HepG2 (cell line): ENCODE measurements around the gene VSIR. TPM values are rescaled to one million over a fixed set of nuclear protein-coding genes. Genes with fewer than 3 reads are reported as not detected.

Experiments used
- ATAC-seq: fragments of 200-7000 bp; cut with Tn5 transposase; 3 replicates; pipeline ENCODE4 v1.9.1; 2020; ENCODE audit warnings: mild to moderate bottlenecking, moderate library complexity
- BruUV-seq: library from RNA; stranded (reverse); fragments of 400-500 nt; replicated peaks from 2 replicates; lab custom pipeline; 2021; lab: Mats Ljungman, UMichigan
- CTCF ChIA-PET: fragments of 300-600 bp; formaldehyde crosslinking; extraction: SDS; loops from one replicate; lab custom pipeline; 2021; ENCODE audit warnings: low total read pairs, inconsistent platforms, low intra/inter-chr PET ratio; lab: Yijun Ruan, JAX
- POLR2A ChIA-PET: fragments of 350-600 bp; sonication (Branson Sonifier 250); formaldehyde crosslinking; loops from one replicate; lab custom pipeline; 2020; ENCODE audit warnings: antibody characterized with exemption, inconsistent platforms; lab: Yijun Ruan, JAX
- DNase-seq: peaks from one replicate; pipeline ENCODE4 v3.0.0-alpha.2; 2015; ENCODE audit warnings: low spot score
- FAIRE-seq: peaks from 3 replicates; lab custom pipeline; 2011; peaks lifted over from hg19 to GRCh38; lab: Jason Lieb, UNC
- H2AFZ ChIP-seq: one replicate; pipeline ENCODE4 v1.6.1; 2011; ENCODE audit warnings: low read length, inconsistent platforms
- H3K27ac ChIP-seq: fragments of 300-600 bp; 3 replicates; pipeline ENCODE4 v1.8.0; 2011; ENCODE audit warnings: mixed run types, mild to moderate bottlenecking, mixed read lengths, low read length, inconsistent platforms; ENCODE audit not compliant: insufficient read depth; ENCODE audit errors: extremely low read length
- H3K27me3 ChIP-seq, 2 experiments: fragments of 200-600 bp in 1 of 2; 2 replicates in 1 of 2; 3 replicates in 1 of 2; pipeline versions ENCODE4 v1.6.0 to v1.8.0; 2011; ENCODE audit warnings: low read length in 2 of 2, mild to moderate bottlenecking in 2 of 2, moderate library complexity in 2 of 2, inconsistent platforms in 1 of 2; ENCODE audit not compliant: insufficient read depth in 2 of 2, control insufficient read depth in 1 of 2
- H3K36me3 ChIP-seq, 2 experiments: fragments of 200-600 bp in 1 of 2; replicated peaks in 1 of 2; 2 replicates in 1 of 2; 3 replicates in 1 of 2; pipeline versions ENCODE4 v1.5.1 to v1.8.0; 2011; ENCODE audit warnings: low read length in 2 of 2, inconsistent platforms in 1 of 2; ENCODE audit not compliant: insufficient read depth in 2 of 2, control insufficient read depth in 1 of 2
- H3K4me1 ChIP-seq: 2 replicates; pipeline ENCODE4 v1.5.1; 2012; ENCODE audit warnings: low read length, inconsistent platforms; ENCODE audit not compliant: insufficient read depth
- H3K4me2 ChIP-seq: 2 replicates; pipeline ENCODE4 v1.6.0; 2011; ENCODE audit warnings: low read depth, low read length, inconsistent platforms
- H3K4me3 ChIP-seq, 3 experiments: fragments of 200-600 bp in 1 of 3; sonication (generic), shearing (Covaris generic) in 1 of 3; replicated peaks in 1 of 3; 2 replicates each; pipeline ENCODE4 v1.5.1; 2011 to 2016; ENCODE audit warnings: low read length in 3 of 3, inconsistent platforms in 2 of 3, low read depth in 2 of 3, mild to moderate bottlenecking in 2 of 3, control low read depth in 1 of 3, mixed read lengths in 1 of 3; ENCODE audit not compliant: insufficient read depth in 1 of 3
- H3K79me2 ChIP-seq: one replicate; pipeline ENCODE4 v1.6.1; 2011; ENCODE audit warnings: low read length, inconsistent platforms; ENCODE audit not compliant: insufficient read depth
- H3K9ac ChIP-seq: 2 replicates; pipeline ENCODE4 v1.6.0; 2011; ENCODE audit warnings: mild to moderate bottlenecking, low read depth, low read length, inconsistent platforms; ENCODE audit not compliant: insufficient read depth
- H3K9me3 ChIP-seq: 2 replicates; pipeline ENCODE4 v1.5.1; 2012; ENCODE audit warnings: mild to moderate bottlenecking, low read length
- H4K20me1 ChIP-seq: 2 replicates; pipeline ENCODE4 v1.6.0; 2011; ENCODE audit warnings: inconsistent platforms, mild to moderate bottlenecking, low read length, moderate library complexity; ENCODE audit not compliant: insufficient read depth
- CREBL2 ChIP-seq: sonication (generic); formaldehyde crosslinking; IDR thresholded peaks from 2 replicates; pipeline ENCODE4 v1.8.1; 2023; ENCODE audit warnings: missing genetic modification reagents, mild to moderate bottlenecking, borderline replicate concordance
- RBM22 ChIP-seq: fragments of 200-400 bp; formaldehyde crosslinking; optimal IDR thresholded peaks from 2 replicates; pipeline ENCODE3; 2017; ENCODE audit warnings: mild to moderate bottlenecking, low read length, moderate library complexity
- ZBTB43 ChIP-seq: sonication (generic); formaldehyde crosslinking; conservative IDR thresholded peaks from 2 replicates; pipeline ENCODE4 v1.4.0; 2020; ENCODE audit warnings: missing genetic modification reagents
- ZMYM4 ChIP-seq: sonication (generic); formaldehyde crosslinking; IDR thresholded peaks from 2 replicates; pipeline ENCODE4 v1.8.1; 2023; ENCODE audit warnings: mild to moderate bottlenecking, missing genetic modification reagents
- ZNF18 ChIP-seq: sonication (generic); formaldehyde crosslinking; IDR thresholded peaks from 2 replicates; pipeline ENCODE4 v1.8.0; 2022; ENCODE audit warnings: mild to moderate bottlenecking, missing genetic modification reagents; ENCODE audit not compliant: insufficient replicate concordance
- ZNF883 ChIP-seq: sonication (generic); formaldehyde crosslinking; IDR thresholded peaks from 2 replicates; pipeline ENCODE4 v1.5.1; 2020; ENCODE audit warnings: mild to moderate bottlenecking, missing genetic modification reagents; ENCODE audit errors: not compliant biosample characterization
- WGBS: methylation state at CpG from one replicate; pipeline ENCODE4 v1.1.6; 2017; ENCODE audit warnings: low lambda C conversion rate; 5-methylcytosine and 5-hydroxymethylcytosine counted together
- in situ Hi-C: cut with HindIII; loops from 2 replicates; pipeline ENCODE4 v1.10.0; 2017; ENCODE audit warnings: low pct_unique_long_range_greater_than_20kb; ENCODE audit not compliant: extremely low pct_ligation_motif_present
- intact Hi-C: fragments of 100-400 bp; cut with micrococcal nuclease; formaldehyde crosslinking; loops from one replicate; pipeline ENCODE4 v1.10.0; 2022; ENCODE audit not compliant: unreplicated experiment
- polyA plus RNA-seq, 8 experiments: library from polyadenylated mRNA; depleted of rRNA in 3 of 8; stranded (reverse) in 7 of 8; unstranded in 1 of 8; fragments of >200 nt; fragmentation: Illumina TruSeq in 4 of 8; extraction: Trizol in 4 of 8; gene quantifications; 2 replicates each; pipeline versions ENCODE4 v1.2.1 to v1.2.3, GENCODE V29; 2011 to 2016; ENCODE audit warnings: low read depth in 4 of 8, missing spikeins in 1 of 8, mixed read lengths in 1 of 8; ENCODE audit not compliant: insufficient read depth in 1 of 8
- total RNA-seq, 5 experiments: library from RNA; depleted of rRNA; stranded (reverse); fragments of >200 nt; fragmentation: Illumina TruSeq; extraction: Trizol; gene quantifications; 2 replicates each; pipeline ENCODE4 v1.2.3, GENCODE V29; 2016; ENCODE audit warnings: low read depth in 1 of 5

VSIR gene
- total and polyA plus RNA-seq, 2 of the 13 experiments (the other 11 are each of a cell fraction or from before 2014, with no cell fraction given) = 0.44 to 3.2 TPM

- no peak for TF ChIP-seq ZMYM4 (CRISPR knock-in tag)
- no peak for TF ChIP-seq RBM22
- peak; percentile 96 for TF ChIP-seq ZNF18 (CRISPR knock-in tag)
- TF ChIP-seq, all 625 proteins: peak for 78
Measured at GRCh38 chr10:71766717-71767419, 6.5 kb downstream of the VSIR start (continued).

GRCh38 chr10:71765906-71766716, 7.2 kb downstream of the VSIR start:
- H3K27me3 ChIP-seq = peaks cover 7 to 19% of the 10 kb centered on the region in 2 experiments; a peak in 4 of 5 replicates
- in situ Hi-C loops = no loop called here
- no peaks in the 10 kb centered on the region for H3K36me3 ChIP-seq
- no peak overlapping the region for H3K9ac ChIP-seq
- ChIA-PET CTCF (no interaction called here), POLR2A (interaction anchor here (0.9 to 1.1 kb wide), 2 partner anchors 85 to 426 kb away, joined by 3 to 4 read pairs; partner anchors contain the start of gene PSAP)
- H3K27ac ChIP-seq = no peak overlapping the region
- no peak for FAIRE-seq
- no peak overlapping the region for H3K4me2 ChIP-seq
- no TSS peak for BruUV-seq
- no peaks in the 10 kb centered on the region for H4K20me1 ChIP-seq
- H2AFZ ChIP-seq = no peak overlapping the region
- no peaks in the 10 kb centered on the region for H3K79me2 ChIP-seq
- H3K4me1 ChIP-seq = peaks cover 42% of the 10 kb centered on the region
- no peak overlapping the region for H3K4me3 ChIP-seq
- WGBS = 46% methylated on average over 14 of the region's 22 CpGs
- intact Hi-C loops = no loop called here
- no peak for ATAC-seq
- no peak for DNase-seq
- no peaks in the 10 kb centered on the region for H3K9me3 ChIP-seq
- TF ChIP-seq ZBTB43 (CRISPR knock-in tag) (0 out of 2 replicates have a peak, but pooled peaks have one; percentile 1), CREBL2 (CRISPR knock-in tag) (no peak), ZNF883 (no peak)
